NT2/D1 (cell line): ENCODE data around the gene PARN.
"Not testable (repeated sequence)": the region's sequence is repeated elsewhere in the genome, so short reads cannot be mapped to it uniquely, and the experiment has no call there.

ENCODE experiments used
- DNase-seq: peaks from one replicate; pipeline ENCODE4 v3.0.0-alpha.2; 2011; ENCODE audit warnings: low read depth, low spot score
- H3K27me3 ChIP-seq: 2 replicates; pipeline ENCODE4 v1.6.0; 2011; ENCODE audit warnings: mild to moderate bottlenecking; ENCODE audit not compliant: insufficient read length, insufficient read depth
- H3K36me3 ChIP-seq: 2 replicates; pipeline ENCODE4 v1.6.1; 2011; ENCODE audit warnings: mild to moderate bottlenecking, low read length, mixed read lengths; ENCODE audit not compliant: insufficient read depth, insufficient read length
- H3K4me1 ChIP-seq: 2 replicates; pipeline ENCODE4 v1.5.1; 2011; ENCODE audit not compliant: insufficient read depth, insufficient read length
- H3K4me3 ChIP-seq: 2 replicates; pipeline ENCODE4 v1.5.1; 2011; ENCODE audit warnings: low read depth; ENCODE audit not compliant: insufficient read length
- H3K9ac ChIP-seq: 2 replicates; pipeline ENCODE4 v1.6.0; 2011; ENCODE audit warnings: low read depth; ENCODE audit not compliant: insufficient read length
- H3K9me3 ChIP-seq: 2 replicates; pipeline ENCODE4 v1.5.1; 2011; ENCODE audit warnings: mild to moderate bottlenecking, low read length; ENCODE audit not compliant: insufficient read depth
- SUZ12 ChIP-seq: IDR thresholded peaks from 2 replicates; pipeline ENCODE4 v1.6.1; 2011; ENCODE audit not compliant: insufficient read length, insufficient read depth; ENCODE audit errors: extremely low read depth
- YY1 ChIP-seq: IDR thresholded peaks from 2 replicates; pipeline ENCODE4 v1.6.1; 2011; ENCODE audit not compliant: insufficient read length, insufficient read depth
- ZNF274 ChIP-seq: IDR thresholded peaks from 2 replicates; pipeline ENCODE4 v1.6.1; 2011; ENCODE audit warnings: mild to moderate bottlenecking, low read depth, low read length

Gene PARN

DNA sequence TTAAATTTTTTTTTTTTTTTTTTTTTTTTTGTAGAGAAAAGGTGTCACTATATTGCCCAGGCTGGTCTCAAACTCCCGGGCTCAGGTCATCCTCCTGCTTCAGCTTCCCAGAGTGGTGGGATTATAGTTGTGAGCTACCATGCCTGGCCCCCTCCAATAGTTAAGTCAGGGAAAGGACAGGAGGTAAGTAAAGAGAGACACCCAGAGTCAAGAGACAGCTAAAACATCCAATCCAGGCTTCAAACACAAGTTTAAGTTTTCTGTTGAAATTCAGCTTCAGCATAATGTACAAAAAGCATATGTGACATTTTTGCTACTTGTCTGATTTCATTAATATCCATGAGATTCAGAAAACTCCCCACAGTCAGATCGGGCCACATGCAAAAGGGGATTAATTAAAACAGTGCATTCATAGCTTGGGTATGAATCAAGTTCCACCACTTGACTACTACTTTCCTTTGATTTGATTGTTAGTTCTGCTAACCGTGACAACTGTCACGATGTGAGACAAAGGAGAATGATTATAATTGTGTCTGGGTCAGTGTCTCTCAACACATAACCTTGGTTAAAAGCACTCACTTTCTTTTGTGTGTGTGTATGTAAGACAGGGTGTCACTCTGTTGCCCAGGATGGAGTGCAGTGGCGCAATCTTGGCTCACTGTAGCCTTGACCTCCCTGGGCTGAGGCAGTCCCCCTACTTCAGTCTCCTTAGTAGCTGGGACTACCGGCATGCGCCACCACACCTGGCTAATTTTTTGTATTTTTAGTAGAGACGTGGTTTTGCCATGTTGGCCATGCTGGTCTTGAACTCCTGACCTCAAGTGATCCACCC, 184.9 kb downstream of the PARN start:
- no peak for DNase-seq
- TF ChIP-seq ZNF274 (no peak), YY1 (no peak), SUZ12 (no peak)
- no peaks in the 10 kb centered on the region for H3K4me1 ChIP-seq
- no peak overlapping the region for H3K9ac ChIP-seq
- no peaks in the 10 kb centered on the region for H3K9me3 ChIP-seq
- H3K4me3 ChIP-seq = no peak overlapping the region
- H3K27me3 ChIP-seq = no peaks in the 10 kb centered on the region
- peaks cover 8% of the 10 kb centered on the region for H3K36me3 ChIP-seq

DNA sequence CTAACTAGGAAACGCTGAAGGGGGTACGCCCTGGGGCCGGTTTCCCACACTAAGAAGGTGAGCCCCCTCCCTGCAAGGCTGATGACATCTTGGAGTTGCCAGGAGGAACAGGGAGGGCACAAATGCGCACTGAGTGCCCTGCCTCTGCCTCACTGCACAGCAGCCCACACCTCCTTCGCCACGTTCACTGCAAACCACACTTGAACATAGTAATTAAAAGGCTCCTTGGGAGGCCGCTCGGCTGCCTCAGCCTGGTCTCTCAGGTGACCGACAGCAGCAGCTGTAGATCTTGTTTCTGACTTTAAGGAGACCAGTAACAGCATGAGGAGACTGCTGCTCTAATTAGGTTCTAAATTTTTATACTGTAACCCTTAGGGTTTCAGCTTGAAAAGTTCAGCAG, 188.5 kb downstream of the PARN start:
- not testable (repeated sequence) for H3K4me1 ChIP-seq, H3K9ac ChIP-seq, DNase-seq, H3K27me3 ChIP-seq, H3K9me3 ChIP-seq, H3K4me3 ChIP-seq
- H3K36me3 ChIP-seq = peaks cover 11% of the 10 kb centered on the region

DNA sequence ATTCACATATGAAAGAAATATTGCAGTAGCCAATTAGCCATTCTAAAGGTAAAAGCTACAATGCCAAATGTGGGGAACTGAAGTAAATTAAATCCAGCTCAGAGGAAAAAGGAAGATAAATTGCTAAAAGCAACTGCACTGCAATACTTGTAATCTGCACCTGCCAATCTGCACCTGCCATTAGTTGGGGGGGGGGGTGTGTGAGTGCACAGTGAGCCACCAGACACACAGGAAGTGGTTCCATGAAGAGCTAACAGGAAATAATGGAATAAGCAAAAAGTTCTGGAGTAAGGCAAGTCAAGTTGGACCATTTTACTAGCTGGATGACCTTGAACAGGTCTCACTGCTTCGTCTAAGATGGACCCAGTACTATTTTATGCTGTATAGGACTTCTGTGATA, 191.8 kb downstream of the PARN start:
- DNase-seq = no peak
- TF ChIP-seq ZNF274 (no peak), SUZ12 (no peak), YY1 (no peak)
- no peak overlapping the region for H3K9ac ChIP-seq
- H3K4me3 ChIP-seq = no peak overlapping the region
- H3K27me3 ChIP-seq = no peaks in the 10 kb centered on the region
- no peaks in the 10 kb centered on the region for H3K9me3 ChIP-seq
- no peaks in the 10 kb centered on the region for H3K4me1 ChIP-seq
- peaks cover 3% of the 10 kb centered on the region for H3K36me3 ChIP-seq

DNA sequence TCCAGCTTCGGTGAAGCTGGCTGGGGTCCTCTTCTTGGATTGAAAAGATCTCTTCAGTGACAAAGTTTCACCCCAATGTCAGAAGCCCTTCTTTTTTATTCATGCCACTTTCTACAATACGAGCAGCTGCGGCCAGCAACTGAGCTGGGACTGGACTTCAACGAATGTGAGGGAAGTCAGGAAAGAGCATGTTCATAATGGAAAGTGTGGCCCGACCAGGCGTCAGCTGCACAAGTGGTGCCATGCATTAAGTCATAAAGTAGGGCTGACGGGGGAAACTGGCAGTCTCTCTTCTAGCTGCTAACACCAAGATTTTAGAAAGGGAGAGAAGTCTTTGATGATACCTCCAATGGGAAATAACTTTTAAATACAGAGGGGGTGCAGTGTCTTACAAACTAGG, 192.6 kb downstream of the PARN start:
- no peaks in the 10 kb centered on the region for H3K4me1 ChIP-seq
- no peak overlapping the region for H3K4me3 ChIP-seq
- no peak overlapping the region for H3K9ac ChIP-seq
- no peaks in the 10 kb centered on the region for H3K9me3 ChIP-seq
- no peak for TF ChIP-seq SUZ12
- no peak for TF ChIP-seq YY1
- TF ChIP-seq ZNF274 = no peak
- DNase-seq = no peak
- H3K36me3 ChIP-seq = peaks cover 3% of the 10 kb centered on the region
- no peaks in the 10 kb centered on the region for H3K27me3 ChIP-seq

DNA sequence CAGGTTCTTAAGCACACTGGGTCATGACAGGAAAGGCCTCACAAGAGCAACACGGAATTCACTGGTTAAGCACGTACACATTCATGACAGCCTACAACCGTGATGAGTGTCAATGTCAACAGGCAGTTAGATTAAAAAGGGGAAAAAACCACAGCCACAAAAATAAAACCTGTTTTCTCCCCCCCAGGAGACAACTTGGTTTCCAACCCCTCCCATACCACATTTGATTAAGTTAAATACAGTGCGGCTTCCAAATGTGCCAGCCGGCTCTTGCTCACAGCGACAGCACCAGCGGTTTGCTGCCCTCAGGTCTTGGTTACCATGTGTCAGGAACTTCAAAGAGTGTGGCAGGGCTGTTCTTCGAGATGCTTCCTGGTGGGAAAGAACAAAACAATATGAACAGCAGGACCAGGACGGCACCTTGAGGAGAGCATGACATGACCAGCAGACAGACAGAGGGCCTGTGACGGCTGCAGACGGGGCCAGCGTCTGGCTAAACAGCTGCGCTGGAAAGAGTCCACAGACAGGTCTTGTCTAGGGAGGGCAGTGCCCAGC, 193.6 kb downstream of the PARN start:
- Histone ChIP-seq H3K27me3 (no peaks in the 10 kb centered on the region), H3K4me1 (no peaks in the 10 kb centered on the region), H3K4me3 (no peak overlapping the region), H3K9me3 (no peaks in the 10 kb centered on the region), H3K9ac (no peak overlapping the region), H3K36me3 (peaks cover 3% of the 10 kb centered on the region)
- no peak for DNase-seq
- no peak for TF ChIP-seq SUZ12
- TF ChIP-seq ZNF274 = no peak
- TF ChIP-seq YY1 = no peak

DNA sequence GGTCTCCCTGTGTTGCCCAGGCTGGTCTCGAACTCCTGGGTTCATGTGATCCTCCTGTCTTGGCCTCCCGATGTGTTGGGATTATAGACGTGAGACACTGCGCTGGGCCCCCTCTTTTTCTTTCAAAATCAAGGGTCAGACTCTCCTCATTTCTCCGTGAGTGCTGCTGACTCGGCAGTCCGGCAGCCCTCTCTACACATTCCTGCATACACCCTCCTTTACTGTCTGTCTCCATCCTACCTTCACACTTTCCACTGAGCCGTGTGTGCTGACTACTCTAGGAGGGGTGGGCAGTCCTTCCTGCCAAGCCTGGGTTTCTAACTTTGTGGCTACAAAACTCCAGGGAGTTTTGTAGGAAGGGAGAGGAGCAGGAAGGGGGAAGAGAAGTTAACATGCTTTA, 195.2 kb downstream of the PARN start:
- no peak overlapping the region for H3K9ac ChIP-seq
- H3K9me3 ChIP-seq = no peaks in the 10 kb centered on the region
- peaks cover 3% of the 10 kb centered on the region for H3K36me3 ChIP-seq
- TF ChIP-seq SUZ12 (no peak), YY1 (no peak), ZNF274 (no peak)
- H3K4me3 ChIP-seq = no peak overlapping the region
- no peaks in the 10 kb centered on the region for H3K4me1 ChIP-seq
- DNase-seq = peak; percentile 23
- no peaks in the 10 kb centered on the region for H3K27me3 ChIP-seq

DNA sequence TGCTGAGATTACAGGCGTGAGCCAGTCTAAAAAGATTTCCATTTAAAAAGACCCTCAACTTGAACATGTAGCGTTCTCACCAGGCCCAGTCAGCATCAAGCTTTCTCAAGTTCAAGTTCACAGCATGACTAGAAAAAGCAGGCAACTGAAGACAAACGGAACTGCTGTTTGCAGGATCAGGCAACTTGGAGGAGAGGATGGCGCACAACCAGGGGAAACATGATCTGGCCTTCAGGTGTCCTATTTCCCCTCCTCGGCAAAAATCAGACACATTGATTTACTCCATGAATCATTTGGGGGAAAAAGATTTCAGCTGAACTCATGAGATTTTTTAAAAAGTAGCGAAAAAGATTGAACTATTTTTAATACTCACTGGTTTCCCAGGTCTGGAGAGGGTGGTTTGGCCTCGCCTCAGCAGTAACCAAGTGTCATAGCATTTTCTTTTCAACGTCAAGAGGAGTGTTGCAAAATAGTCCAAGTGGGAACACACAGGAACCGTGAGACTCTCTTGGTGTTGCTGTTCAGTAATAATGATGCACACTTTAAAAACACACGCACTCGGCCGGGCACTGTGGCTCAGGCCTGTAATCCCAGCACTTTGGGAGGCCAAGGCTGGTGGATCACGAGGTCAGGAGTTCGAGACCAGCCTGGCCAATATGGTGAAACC, 201.0 kb downstream of the PARN start:
- H3K27me3 ChIP-seq, DNase-seq, H3K4me1 ChIP-seq, H3K9me3 ChIP-seq, H3K36me3 ChIP-seq, H3K4me3 ChIP-seq, H3K9ac ChIP-seq: not testable (repeated sequence)
